ENCODE measurements around the gene CAST. TPM values are rescaled to one million over a fixed set of nuclear protein-coding genes. Genes with fewer than 3 reads are reported as not detected.

Gene CAST
- total RNA-seq, 1 experiment from 2014 or later: 52.3 TPM

DNA sequence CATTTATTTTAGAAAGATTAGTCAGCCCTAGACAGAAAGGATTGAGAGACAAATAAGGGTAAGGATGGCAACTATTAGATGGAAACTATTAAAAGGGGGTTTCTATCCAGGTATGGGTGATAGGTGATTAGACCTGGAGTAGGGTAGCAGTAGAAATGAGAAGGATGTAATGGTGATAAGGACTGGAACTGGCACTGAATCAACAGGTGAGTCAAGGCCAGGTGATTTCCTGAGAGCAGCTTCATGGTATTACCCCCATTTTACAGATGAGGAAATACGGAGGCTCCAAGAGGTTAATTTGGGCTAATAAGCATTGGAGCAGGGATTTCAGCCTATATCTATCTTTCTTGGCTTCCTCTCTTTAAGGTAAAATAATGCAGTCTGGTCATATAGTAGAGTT lies 55.7 kb downstream of the CAST start:
- Mint-ChIP-seq H3K27ac (no peak overlapping the region), H3K27me3 (ENCODE audit: low read depth) (no peaks in the 10 kb centered on the region), H3K9me3 (no peaks in the 10 kb centered on the region), H3K36me3 (ENCODE audit: insufficient read depth in 1 of 3, low read depth in 3 of 3) (no peaks in the 10 kb centered on the region), H3K4me3 (no peak overlapping the region), H3K4me1 (peaks cover 17% of the 10 kb centered on the region in 2 experiments)
- Histone ChIP-seq H2AK5ac (ENCODE audit: insufficient read length, low read length) (no peak overlapping the region), H3K4ac (ENCODE audit: low read depth, low read length) (no peak overlapping the region), H4K20me1 (ENCODE audit: control insufficient read depth, insufficient read depth, insufficient read length) (no peaks in the 10 kb centered on the region), H3K23ac (ENCODE audit: insufficient read length, low read depth, low read length) (no peak overlapping the region), H2AFZ (ENCODE audit: low read length) (no peak overlapping the region), H3K23me2 (ENCODE audit: insufficient read length, low read depth, low read length, poor library complexity, severe bottlenecking) (no peaks in the 10 kb centered on the region), H3K14ac (ENCODE audit: insufficient read depth, low read length) (no peak overlapping the region), H4K8ac (replicated peaks; ENCODE audit: insufficient read length, low read depth, low read length) (no peak overlapping the region), H2BK12ac (ENCODE audit: insufficient read length, low read depth, low read length) (no peak overlapping the region), H4K5ac (ENCODE audit: insufficient read length, low read depth, low read length) (no peak overlapping the region), H3K27ac (ENCODE audit: insufficient read length, low read depth, low read length) (no peak overlapping the region), H3K27me3 (ENCODE audit: insufficient read depth, low read length) (no peaks in the 10 kb centered on the region), H3K4me1 (ENCODE audit: insufficient read depth, low read length) (no peaks in the 10 kb centered on the region), H3K9ac (ENCODE audit: extremely low read depth, insufficient read length, low read length) (no peak overlapping the region), H4K91ac (ENCODE audit: insufficient read length, low read depth, low read length) (no peak overlapping the region), H3K56ac (ENCODE audit: insufficient read length, low read depth, low read length) (no peak overlapping the region), H3K18ac (ENCODE audit: insufficient read length, low read depth, low read length) (no peak overlapping the region), H2BK120ac (ENCODE audit: low read depth, low read length, poor library complexity, severe bottlenecking) (no peak overlapping the region), H3T11ph (ENCODE audit: low read length) (no peak overlapping the region), H3K9me3 (ENCODE audit: control insufficient read depth, low read depth, low read length) (no peaks in the 10 kb centered on the region), H2BK5ac (ENCODE audit: insufficient read length, low read length) (no peak overlapping the region), H2BK15ac (ENCODE audit: low read depth, low read length) (no peak overlapping the region), H2BK20ac (ENCODE audit: low read depth, low read length, poor library complexity, severe bottlenecking) (no peak overlapping the region), H3K79me1 (ENCODE audit: insufficient read depth, low read depth, low read length, poor library complexity, severe bottlenecking) (no peaks in the 10 kb centered on the region), H3K4me2 (ENCODE audit: insufficient read depth, insufficient read length, low read length) (no peak overlapping the region), H3K79me2 (ENCODE audit: insufficient read depth, low read length) (no peaks in the 10 kb centered on the region)
- WGBS (ENCODE audit: extremely low coverage, insufficient read length, low lambda C conversion rate): no CpG with 5 or more reads among the region's 1 CpG
- no peak for DNase-seq
- no peak for TF ChIP-seq CTCF (conservative IDR thresholded peaks at IDR 0.05)

Measured in H9 (cell line).